ENCODE data around the gene CCDC116.
"Not testable (repeated sequence)": the region's sequence is repeated elsewhere in the genome, so short reads cannot be mapped to it uniquely, and the experiment has no call there.

Gene CCDC116

DNA sequence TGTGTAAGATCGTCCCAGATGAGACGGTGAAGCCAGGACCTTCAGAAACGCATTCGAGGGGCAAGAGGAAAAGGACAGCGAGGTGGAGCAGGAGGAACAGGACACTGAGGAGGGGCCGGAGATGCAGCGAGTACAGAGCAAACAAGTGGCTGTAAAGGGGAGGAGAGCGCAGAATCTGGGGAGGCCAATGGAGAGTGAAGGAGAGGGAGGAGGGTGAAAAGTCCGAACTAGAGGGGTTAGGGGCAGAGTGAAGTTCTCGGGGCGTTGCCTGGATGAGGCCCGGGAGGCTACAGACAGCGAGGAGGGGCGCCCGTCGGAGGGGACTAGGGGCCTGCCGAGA is 24.4 kb downstream of the CCDC116 start:
- DNase-seq: no peak

DNA sequence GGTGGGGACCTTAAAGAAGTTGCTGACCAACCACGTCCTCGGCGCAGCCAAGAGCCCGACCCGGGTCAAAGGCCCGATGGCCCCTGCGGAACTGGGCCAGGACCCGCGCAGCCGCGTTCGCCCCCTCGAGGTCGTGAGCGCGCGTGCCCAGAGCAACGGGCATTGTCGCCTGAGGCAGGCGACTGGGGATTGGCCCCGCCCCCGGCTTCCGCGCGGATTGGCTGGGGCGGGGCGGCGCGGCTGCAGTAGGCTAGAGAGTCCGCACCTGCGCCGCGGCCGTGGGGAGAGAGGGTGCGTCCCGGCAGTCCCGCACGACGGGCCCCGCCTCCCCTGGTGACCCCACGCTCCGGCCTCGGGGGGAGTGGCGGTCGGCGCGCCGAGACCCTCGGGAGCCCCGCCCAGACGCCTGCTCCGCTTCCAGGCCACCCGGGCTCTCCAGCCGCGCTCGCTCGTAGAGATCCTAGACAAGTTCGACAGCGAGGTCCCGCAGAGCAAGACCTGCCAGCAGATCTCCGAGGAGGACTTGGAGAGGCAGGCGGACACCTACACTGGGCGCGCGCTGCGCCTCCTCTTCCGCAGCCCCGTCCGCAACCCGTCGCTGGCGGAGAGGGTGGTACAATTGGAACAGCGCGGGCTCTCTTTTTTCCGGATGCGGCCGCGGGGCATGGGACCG is 24.9 kb downstream of the CCDC116 start:
- DNase-seq: peak; percentile 84

DNA sequence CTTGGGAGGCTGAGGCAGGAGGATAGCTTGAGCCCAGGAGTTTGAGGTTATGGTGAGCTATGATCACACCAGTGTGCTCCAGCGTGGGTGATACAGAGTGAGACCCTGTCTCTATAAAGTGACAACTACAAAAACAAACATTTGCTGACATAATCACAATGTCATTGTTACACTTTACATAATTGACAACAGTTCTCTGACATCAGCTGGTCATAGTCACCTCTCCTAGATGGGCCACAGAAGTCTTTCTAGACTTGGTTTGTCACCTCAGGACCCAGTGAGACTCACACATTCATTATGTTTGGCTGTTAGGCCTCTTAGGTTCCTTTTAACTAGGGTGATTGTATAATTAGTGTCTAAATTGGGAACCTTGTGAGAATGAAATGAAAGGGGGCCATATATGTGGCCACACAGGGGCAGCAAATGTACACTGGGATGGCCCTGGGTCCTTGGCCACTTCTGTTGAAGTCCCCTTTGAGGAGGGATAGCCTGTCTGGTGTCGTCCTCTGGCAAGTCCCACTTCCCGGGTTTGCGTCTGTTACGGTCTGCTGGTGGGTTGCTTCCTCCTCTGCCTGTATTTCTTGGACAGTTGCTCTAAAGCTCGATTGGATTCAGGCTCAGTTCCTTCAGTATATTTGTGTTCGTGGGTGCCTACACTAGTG is 27.4 kb downstream of the CCDC116 start:
- DNase-seq: no peak

DNA sequence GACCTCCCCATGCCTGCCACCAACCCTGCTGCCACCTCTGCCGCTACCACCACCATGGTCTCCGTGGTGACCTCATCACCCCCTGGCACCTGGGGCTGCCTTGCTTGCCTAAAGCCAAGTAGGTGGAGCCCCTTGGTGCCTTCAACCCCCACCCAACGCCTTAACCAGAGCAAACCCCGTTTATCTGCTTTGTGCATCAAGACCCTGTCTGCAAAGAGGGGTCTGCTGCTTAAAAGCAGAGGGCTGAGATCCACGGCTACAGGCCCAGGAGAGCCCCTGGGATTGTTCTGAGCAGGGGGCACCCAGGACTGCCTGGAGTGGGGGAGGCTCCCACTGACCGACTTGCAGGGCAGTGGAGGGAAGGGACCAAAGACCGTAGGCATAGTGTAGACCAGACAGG is 28.3 kb downstream of the CCDC116 start:
- DNase-seq: no peak

DNA sequence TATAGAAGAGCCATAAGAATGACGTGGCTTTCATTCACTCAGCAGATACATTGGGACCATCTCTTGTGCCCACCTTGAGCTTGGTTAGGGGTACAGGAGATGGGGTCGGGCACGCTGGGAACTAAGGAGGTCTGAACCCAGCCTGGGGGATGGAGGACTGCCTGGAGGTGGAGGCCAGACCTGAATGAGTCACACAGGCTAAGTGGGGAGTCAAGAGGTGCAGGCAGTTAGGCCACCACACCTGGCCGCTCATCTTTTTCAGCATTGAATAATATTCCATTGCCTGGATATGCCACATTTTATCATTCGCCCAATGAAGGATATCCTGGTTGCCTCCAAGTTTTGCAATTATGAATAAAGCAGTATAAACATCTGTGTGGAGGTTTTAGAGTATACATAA is 29.4 kb downstream of the CCDC116 start:
- DNase-seq: no peak

DNA sequence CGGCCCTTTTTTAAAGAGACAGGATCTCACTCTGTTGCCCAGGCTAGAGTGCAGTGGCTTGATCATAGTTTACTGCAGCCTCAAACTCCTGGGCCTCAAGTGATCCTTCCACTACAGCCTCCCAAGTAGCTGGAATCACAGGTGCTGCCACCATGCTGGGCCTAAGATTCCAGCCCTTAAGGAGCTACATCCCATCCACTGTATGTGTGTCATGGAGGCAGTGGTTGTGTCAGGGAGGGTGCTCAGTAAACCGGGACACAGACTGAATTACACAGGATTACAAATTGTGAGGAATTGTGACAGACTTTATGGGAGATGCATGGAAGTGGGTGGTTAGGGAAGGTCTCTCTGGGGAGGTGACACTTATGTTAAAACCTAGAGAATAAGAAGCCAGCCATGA is 31.2 kb downstream of the CCDC116 start:
- no peak for DNase-seq

DNA sequence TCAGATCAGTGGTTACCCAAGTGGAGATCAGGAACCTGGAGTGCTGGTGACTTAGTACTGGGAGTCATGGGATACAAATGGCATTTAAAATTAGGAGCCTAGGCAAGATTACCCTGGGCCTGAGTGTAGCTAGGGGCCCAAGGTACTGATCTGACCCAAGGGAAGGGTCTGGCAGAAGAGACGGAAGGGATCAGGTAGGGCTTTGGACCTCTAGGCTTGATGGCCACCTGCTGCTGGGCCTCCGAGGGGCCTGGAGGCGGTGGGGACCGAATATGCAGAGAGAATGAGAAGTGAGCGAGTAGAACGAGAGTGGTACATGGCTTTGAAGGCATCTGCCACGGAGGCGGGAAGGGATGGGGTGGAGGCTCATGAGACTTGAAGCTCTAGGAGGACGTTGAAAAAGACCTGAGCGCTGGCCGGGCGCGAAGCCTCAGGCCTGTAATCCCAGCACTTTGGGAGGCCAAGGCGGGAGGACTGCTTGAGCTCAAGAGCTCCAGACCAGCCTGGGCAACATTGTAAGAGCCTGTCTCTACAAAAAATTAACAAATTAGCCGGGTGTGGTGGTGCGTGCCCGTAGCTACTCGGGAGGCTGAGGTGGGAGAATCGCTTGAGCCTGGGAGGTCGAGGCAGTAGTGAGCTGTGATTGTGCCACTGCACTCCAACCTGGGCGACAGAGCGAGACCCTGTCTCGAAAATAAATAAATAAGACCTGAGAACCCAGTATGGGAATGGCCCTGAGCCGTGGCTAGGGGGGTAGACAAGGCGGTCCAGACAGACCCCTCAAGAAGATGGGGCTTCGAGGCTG is 32.7 kb downstream of the CCDC116 start:
- no peak for DNase-seq

DNA sequence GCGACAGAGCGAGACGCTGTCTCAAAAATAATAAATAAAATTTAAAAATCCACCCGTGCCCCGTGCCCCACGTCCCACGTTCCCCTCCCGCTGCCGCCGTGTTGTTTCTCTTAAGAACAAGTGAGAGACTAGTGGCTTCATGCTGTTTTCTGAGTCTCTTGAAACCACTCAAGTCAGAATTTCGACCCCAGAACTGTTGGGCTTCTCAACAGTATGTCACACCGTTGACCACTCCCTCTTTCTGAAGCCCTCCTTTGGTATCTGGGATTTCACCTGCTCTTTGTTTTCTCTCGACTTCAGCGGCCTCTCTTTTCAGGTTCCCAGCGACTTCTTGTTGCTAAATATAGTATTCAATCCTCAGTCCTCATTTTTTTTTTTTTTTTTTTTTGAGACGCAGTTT is 34.2 kb downstream of the CCDC116 start:
- no peak for DNase-seq

DNA sequence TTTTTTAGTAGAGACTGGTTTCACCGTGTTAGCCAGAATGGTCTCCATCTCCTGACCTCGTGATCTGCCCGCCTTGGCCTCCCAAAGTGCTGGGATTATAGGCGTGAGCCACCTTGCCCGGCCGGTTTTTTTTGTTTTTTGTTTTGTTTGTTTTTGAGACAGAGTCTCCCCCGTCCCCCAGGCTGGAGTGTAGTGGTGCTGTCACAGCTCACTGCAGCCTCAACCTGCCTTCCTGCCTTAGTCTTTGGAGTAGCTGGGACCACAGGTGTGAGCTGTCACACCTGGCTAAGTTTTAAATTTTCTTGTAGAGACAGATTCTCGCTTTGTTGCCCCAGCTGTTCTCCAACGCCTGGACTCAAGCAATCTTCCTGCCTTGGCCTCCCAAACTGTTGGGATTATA is 36.5 kb downstream of the CCDC116 start:
- no peak for DNase-seq

DNA sequence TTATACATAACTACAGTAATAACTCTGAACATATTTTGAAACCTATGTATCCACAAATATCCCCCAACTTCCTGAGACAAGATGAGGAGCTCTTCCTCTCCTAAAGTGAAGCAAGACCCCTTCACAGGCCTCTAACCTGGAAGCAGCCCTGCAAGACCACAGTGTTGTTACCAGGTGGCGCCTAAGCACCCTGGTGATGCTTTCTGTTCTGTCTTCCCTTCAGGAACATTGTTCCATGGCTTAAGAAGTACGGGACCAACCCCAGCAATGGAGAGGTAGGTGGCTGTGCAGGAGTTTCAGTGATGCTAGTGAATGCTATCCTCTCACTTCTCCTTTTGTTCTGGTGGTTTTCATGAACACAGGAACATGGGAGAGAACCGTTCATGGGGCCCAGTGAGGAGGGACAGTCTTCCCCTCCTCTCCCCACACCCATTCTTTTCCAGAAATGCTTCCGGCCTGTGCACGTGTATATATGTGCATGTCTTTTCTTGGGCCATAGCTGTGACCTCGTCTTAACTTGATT is 39.6 kb downstream of the CCDC116 start:
- no peak for DNase-seq

DNA sequence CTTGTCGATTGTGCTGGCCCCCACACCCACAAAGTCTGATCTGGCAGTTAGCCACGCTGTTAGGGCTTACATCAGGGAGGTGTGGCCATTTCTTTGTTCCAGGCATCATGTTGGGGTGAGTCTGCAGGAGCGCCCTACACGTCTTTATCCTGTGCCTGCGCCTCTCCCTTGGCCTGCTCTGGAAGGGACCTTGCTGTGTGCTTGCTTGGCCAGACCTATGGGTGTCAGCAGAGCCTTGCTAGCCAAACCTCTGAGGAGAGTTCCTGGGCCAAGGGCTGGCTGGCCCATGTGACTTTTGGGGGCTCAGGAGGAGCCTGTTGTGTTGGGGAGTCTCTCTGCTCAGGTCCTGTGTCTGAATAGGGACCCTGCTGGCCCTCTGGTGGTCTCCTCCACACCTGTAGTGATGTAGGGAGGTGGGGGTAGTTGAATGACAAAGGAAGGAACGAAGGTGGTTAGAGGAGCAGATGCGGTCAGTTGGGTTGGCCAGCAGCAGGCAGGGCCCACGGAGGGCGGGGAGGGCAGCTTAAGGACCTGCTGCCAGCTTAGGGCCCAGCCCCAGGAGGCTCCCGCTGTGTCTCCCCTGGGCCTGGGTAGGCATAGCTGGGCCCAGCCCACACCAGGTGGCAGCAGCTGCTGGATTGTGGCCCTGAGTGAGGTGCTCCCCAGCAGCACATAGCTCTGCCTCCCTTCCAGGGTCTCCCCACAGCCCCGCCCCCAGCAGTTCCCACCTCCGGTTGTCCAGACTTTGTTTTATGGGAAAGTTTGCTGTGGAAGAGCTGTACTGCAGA is 41.2 kb downstream of the CCDC116 start:
- DNase-seq: no peak

DNA sequence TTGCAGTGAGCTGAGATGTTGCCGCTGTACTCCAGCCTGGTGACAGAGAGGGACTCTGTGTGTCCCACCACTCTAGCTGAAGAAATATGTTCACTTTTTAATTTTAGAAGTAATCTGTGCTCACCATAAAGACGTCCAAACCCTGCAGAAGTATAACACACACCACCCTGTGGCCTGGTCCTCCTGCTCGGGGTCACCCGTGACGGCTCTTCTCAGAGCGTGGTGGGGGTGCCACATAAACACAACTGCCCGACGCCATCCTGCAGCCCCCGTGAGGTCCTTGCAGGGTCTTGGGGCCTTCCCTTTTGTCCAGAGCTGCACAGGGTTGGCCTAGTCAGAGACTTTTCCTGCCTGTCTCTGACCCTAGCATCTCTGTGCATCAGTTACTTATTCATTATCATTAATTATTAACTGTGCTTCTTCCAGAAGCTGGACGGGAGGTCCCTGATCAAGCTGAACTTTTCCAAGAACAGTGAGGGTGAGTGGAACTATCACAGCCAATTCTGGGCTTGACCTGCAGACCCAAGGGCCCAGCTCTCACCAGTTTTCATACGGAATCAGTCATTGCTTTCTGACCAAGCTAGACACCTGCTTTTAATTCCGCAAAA is 42.2 kb downstream of the CCDC116 start:
- DNase-seq: no peak

DNA sequence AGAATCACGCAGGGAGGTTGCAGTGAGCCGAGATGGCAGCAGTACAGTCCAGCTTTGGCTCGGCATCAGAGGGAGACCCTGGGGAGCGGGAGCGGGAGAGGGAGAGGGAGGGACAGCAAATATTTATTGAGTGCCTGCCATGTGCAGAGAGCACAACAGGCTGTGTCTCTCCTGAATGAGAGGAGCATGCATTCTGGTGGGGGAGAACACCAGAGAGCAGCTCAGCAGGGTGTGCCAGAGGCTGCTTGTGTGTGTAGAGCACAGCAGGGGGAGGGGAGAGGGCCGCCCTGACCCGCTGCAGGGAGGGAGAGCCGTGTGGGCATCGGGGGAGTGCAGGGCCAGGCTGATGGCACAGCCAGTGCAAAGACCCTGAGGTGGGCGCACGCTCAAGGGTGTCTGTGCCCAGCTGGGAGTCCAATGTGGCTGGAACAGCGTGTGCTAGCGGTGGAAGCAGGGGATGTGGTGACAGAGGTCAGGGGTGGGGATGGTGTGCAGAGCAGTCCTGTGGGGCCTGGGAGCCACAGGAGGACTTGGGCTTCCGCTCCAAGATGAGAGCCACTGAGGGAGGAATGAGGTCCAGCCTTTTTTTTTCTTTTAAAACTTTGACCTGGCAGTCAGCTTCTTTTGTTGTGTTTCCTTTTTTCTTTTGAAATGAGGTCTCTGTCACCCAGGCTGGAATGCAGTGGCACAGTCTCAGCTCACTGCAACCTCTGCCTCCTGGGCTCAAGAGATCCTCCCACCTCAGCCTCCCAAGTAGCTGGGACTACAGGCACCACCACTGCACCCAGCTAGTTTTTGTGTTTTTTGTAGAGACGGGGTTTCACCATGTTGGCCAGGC is 45.3 kb downstream of the CCDC116 start:
- no peak for DNase-seq

DNA sequence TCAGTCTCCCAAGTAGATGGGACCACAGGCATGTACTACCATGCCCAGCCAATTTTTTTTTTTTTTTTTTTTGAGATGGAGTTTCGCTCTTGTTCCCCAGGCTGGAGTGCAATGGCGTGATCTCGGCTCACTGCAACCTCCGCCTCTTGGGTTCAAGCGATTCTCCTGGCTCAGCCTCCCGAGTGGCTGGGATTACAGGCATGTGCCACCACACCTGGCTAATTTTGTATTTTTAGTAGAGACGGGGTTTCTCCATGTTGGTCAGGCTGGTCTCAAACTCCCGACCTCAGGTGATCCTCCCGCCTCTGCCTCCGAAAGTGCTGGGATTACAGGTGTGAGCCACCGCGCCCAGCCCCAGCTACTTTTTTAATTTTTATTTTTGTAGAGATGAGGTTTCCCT is 46.3 kb downstream of the CCDC116 start:
- DNase-seq: not testable (repeated sequence)

DNA sequence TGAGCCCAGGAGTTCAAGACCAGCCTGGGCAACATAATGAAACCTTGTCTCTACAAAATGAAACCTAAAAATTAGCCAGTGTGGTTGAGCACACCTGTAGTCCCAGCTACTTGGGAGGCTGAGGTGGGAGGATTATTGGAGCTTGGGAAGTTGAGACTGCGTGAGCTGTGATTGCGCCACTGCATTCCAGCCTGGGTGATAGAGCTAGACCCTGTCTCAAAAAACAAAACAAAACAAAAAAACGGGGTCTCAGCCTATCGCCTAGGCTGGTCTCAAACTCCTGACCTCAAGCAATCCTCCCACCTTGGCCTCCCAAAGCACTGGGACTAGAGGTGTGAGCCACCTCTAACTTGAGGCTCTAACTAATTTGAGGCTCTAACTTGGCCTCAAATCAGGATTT is 46.8 kb downstream of the CCDC116 start:
- DNase-seq: no peak

DNA sequence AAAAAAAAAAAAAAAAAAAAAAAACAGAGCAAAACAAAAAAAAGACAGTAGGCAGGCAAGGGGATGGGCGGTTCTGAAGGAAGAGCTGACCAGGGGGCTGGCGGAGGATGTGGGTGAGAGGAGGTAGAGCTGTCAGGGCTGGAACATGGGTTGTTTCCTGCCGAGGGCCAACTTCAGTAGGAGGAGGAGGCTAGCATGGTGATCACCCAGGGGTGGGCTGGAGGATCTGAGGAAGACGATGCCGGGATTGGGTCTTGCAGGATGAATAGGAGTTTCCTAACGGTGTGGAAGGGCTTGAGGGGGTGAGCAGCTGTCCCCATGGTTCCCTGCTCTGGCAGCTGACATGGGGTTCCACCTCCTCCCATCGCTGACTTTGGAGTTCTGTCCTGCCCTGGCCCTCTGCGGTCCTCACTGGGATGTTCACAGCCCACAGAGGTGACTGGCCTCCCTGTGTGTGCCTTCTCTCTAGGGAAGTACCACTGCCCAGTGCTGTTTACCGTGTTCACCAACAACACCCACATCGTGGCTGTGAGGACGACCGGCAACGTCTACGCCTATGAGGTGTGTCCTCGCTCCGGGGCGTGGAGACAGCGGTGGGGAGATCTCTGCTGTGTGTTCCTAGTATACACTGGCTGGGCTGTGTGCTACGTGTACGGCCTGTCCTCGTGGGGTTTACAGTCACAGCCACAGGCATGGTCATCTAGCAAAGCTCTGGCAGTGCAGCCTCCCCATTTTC is 48.4 kb downstream of the CCDC116 start:
- no peak for DNase-seq

DNA sequence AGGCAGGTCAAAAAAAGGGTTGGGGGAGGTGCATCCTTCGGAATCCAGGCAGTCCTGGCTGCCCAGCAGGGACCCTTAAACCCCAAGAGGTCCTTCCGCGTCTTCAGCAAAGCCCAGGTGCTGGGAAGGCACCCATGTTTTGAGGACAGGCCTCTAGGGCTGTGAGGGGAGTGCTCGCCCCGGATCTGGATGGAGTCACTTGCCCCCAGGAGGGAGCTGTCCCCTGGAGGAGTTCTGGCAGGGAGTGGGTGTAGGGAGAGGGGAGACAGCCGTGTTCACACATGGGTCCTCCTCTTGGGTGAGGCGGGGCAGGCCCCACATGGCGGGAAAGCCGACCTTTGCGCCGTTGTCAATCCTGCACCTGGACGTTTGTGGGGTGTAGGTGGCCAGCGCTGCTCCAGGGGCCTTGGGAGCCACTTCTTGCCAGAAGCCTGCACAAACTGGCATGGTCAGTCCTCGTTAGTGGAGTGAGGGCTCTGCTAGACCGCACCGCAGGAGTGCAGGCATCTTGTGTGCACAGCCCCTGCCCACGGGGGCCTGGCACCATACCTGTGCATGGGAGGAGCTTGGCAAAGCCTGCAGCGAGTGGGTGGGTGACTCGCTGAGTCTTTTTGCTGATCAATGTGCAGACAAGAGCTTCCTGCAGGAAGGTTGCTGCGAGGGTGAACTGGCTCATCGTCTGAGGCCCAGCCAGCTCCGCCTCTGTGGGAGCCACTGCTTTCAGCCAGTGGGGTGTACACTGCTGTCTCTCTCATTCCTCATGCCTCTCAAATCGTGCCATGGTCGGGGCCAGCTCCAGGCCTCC is 49.2 kb downstream of the CCDC116 start:
- DNase-seq: no peak

DNA sequence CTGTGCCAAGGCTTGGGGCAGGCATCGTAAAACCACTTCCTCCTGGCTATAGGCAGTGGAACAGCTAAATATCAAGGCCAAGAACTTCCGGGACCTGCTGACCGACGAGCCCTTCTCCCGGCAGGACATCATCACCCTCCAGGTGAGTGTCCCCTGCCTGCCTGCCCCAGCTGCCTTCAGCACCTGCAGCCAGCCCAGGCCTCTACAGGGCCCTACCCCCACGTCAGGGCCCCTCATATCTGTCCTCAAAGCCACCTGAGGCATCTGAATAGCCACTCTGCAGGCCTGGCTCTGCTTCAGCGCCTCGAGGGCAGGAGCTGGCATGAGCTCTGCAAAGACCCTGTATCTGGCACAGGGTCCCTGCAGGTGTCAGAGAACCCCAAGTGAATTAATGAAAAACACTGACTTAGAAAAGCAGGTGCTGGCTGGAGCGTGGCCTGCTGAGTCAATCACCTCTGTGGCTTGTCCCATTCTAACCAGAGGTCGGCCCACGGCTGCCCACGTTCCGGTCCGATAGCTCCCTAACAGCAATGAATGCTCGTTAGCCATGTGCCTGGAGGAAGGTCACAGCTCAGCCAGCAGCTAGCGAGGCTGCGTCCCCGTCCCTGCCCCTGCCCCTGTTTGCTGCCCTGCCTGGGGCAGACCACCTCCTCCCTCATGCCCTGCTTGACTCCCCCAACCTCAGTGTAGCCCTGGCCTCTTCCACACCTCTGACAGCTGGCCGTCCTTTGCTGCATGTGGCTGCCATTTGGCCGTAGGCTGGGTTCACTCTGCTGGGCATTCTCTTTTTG is 50.0 kb downstream of the CCDC116 start:
- DNase-seq: no peak

DNA sequence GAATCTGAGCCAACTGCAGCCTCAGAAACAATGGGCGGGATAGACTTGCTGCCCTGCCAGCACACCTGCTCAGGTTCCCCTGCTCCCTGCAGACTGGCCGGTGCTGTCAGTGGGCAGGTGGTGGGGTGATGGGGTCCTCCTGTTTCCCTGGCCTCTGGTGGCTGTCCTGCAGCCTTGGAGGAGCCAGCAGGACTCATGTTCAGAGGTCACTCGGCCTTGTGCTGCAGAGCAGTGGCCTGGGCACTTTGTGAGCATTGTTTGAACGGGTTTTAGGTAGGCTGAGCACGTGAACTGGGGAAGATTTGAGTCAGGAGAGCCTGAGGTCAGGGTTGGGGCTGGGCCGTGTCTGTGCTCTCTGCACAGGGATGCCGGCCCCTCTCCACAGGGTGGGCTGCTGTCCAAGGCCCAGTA is 50.8 kb downstream of the CCDC116 start:
- DNase-seq: no peak
